ENCODE data around the gene PTX3.

PTX3 gene

DNA sequence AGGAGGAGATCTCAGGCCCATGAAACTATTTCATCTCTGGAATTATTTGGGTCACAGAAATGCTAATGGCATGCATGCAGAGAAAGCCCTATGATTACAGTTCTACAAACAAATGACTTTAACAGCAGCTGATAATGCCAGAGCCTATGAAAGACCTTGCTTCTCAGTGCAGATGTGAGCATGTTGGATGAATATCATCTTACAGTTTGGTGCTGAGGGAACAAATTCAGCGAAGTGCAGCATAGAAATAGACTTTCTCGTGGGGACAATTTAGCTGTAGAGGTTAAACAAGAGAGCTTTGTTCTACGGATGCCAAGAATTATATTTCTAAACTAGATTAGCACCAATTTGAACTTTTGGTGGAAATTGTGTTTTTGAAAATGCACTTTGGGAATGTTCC is 27.7 kb downstream of the PTX3 start:
- H3K9ac ChIP-seq (ENCODE audit: low read depth, low read length, poor library complexity, severe bottlenecking), result no peak overlapping the region
- no peaks in the 10 kb centered on the region for H3F3A ChIP-seq (ENCODE audit: low read depth)
- no peaks in the 10 kb centered on the region for H4K20me1 ChIP-seq (ENCODE audit: insufficient read depth, low read length, poor library complexity, severe bottlenecking)
- no peak overlapping the region for H3K4me2 ChIP-seq (ENCODE audit: low read depth, low read length, poor library complexity, severe bottlenecking)
- no peaks in the 10 kb centered on the region for H3K27me3 ChIP-seq (ENCODE audit: insufficient read depth, low read length, poor library complexity, severe bottlenecking)
- no peaks in the 10 kb centered on the region for H3K9me3 ChIP-seq (ENCODE audit: insufficient read depth, low read depth, low read length)
- H3K9me2 ChIP-seq (replicated peaks; ENCODE audit: low read depth, low read length), result no peaks in the 10 kb centered on the region; the same call in 1 of the 2 replicates
- H2AFZ ChIP-seq (ENCODE audit: low read length), result no peak overlapping the region
- no peaks in the 10 kb centered on the region for H3K79me2 ChIP-seq (ENCODE audit: insufficient read depth, low read length)
- H3K4me1 ChIP-seq (ENCODE audit: insufficient read depth, low read length, poor library complexity, severe bottlenecking), result no peaks in the 10 kb centered on the region
- no peak for TF ChIP-seq EZH2phosphoT487 (IDR thresholded peaks at IDR 0.05; ENCODE audit: borderline replicate concordance)
- TF ChIP-seq CTCF (conservative IDR thresholded peaks at IDR 0.05; ENCODE audit: low read length), result no peak
- no peak overlapping the region for H3K4me3 ChIP-seq (ENCODE audit: low read length, poor library complexity, severe bottlenecking)
- no peaks in the 10 kb centered on the region for H3K36me3 ChIP-seq (ENCODE audit: insufficient read depth, low read length)

- Histone ChIP-seq H3K4me1 (ENCODE audit: insufficient read depth, low read length, poor library complexity, severe bottlenecking) (no peaks in the 10 kb centered on the region), H3K79me2 (ENCODE audit: insufficient read depth, low read length) (no peaks in the 10 kb centered on the region), H3K9me2 (replicated peaks; ENCODE audit: low read depth, low read length) (no peaks in the 10 kb centered on the region), H3K4me3 (ENCODE audit: low read length, poor library complexity, severe bottlenecking) (no peak overlapping the region), H3K36me3 (ENCODE audit: insufficient read depth, low read length) (no peaks in the 10 kb centered on the region), H2AFZ (ENCODE audit: low read length) (no peak overlapping the region), H3K4me2 (ENCODE audit: low read depth, low read length, poor library complexity, severe bottlenecking) (no peak overlapping the region), H3K9me3 (ENCODE audit: insufficient read depth, low read depth, low read length) (no peaks in the 10 kb centered on the region), H3K9ac (ENCODE audit: low read depth, low read length, poor library complexity, severe bottlenecking) (no peak overlapping the region), H4K20me1 (ENCODE audit: insufficient read depth, low read length, poor library complexity, severe bottlenecking) (no peaks in the 10 kb centered on the region), H3F3A (ENCODE audit: low read depth) (no peaks in the 10 kb centered on the region), H3K27me3 (ENCODE audit: insufficient read depth, low read length, poor library complexity, severe bottlenecking) (no peaks in the 10 kb centered on the region)
- TF ChIP-seq CTCF (conservative IDR thresholded peaks at IDR 0.05; ENCODE audit: low read length) (no peak), EZH2phosphoT487 (IDR thresholded peaks at IDR 0.05; ENCODE audit: borderline replicate concordance) (no peak)
These were observed 29.1 kb downstream of the PTX3 start for GRCh38 chr3:157465741-157466140.

DNA sequence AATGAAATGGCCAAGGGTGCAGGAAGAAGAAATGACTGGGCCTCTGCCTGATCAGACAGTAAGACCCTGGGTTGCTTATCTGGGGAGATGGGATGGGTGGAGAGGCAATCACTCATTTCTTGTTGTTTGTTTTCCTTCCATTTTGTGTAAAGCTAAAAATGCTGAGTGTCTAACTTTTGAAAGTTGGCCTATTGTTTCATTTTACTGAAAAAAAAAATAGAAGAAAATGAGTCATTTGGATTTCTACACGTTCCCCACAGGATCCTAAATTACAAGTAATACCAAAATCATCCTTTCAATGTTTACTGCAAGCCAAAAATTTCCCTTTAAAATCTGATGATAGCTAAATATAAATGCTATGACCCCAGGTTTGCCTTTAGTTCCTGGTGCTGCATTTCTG is 30.6 kb downstream of the PTX3 start:
- H2AFZ ChIP-seq (ENCODE audit: low read length), result no peak overlapping the region
- H3K9ac ChIP-seq (ENCODE audit: low read depth, low read length, poor library complexity, severe bottlenecking), result no peak overlapping the region
- no peaks in the 10 kb centered on the region for H3K9me3 ChIP-seq (ENCODE audit: insufficient read depth, low read depth, low read length)
- H3K4me1 ChIP-seq (ENCODE audit: insufficient read depth, low read length, poor library complexity, severe bottlenecking), result no peaks in the 10 kb centered on the region
- H3K4me2 ChIP-seq (ENCODE audit: low read depth, low read length, poor library complexity, severe bottlenecking), result no peak overlapping the region
- no peaks in the 10 kb centered on the region for H3K27me3 ChIP-seq (ENCODE audit: insufficient read depth, low read length, poor library complexity, severe bottlenecking)
- H3K4me3 ChIP-seq (ENCODE audit: low read length, poor library complexity, severe bottlenecking), result no peak overlapping the region
- no peaks in the 10 kb centered on the region for H4K20me1 ChIP-seq (ENCODE audit: insufficient read depth, low read length, poor library complexity, severe bottlenecking)
- H3K9me2 ChIP-seq (replicated peaks; ENCODE audit: low read depth, low read length), result no peaks in the 10 kb centered on the region
- TF ChIP-seq CTCF (conservative IDR thresholded peaks at IDR 0.05; ENCODE audit: low read length) (no peak), EZH2phosphoT487 (IDR thresholded peaks at IDR 0.05; ENCODE audit: borderline replicate concordance) (no peak)
- no peaks in the 10 kb centered on the region for H3K36me3 ChIP-seq (ENCODE audit: insufficient read depth, low read length)
- no peaks in the 10 kb centered on the region for H3K79me2 ChIP-seq (ENCODE audit: insufficient read depth, low read length)
- no peaks in the 10 kb centered on the region for H3F3A ChIP-seq (ENCODE audit: low read depth)
